GM23338 (cell line): ENCODE measurements around the gene RO60. TPM values are rescaled to one million over a fixed set of nuclear protein-coding genes. Genes with fewer than 3 reads are reported as not detected.

Experiments used
- ATAC-seq: fragments of 200-7000 bp; cut with Tn5 transposase; 3 replicates; pipeline ENCODE4 v1.9.1; 2020
- DNase-seq: peaks from one replicate; pipeline ENCODE4 v3.0.0-alpha.2; 2015; ENCODE audit warnings: low spot score
- H2AFZ ChIP-seq: fragments of 200-600 bp; sonication (generic); 2 replicates; pipeline ENCODE4 v1.8.0; 2016; ENCODE audit warnings: antibody characterized with exemption, mild to moderate bottlenecking, moderate library complexity
- H3F3A ChIP-seq: fragments of 200-600 bp; sonication (generic); replicated peaks from 2 replicates; pipeline ENCODE4 v1.8.0; 2017; ENCODE audit warnings: antibody characterized with exemption, mixed run types, low read depth
- H3K27ac ChIP-seq: fragments of 200-600 bp; sonication (generic); 2 replicates; pipeline ENCODE4 v1.6.1; 2016; ENCODE audit warnings: low read depth
- H3K27me3 ChIP-seq: fragments of 200-600 bp; sonication (generic); 2 replicates; pipeline ENCODE4 v1.8.0; 2016; ENCODE audit warnings: mild to moderate bottlenecking, mixed run types, moderate library complexity; ENCODE audit not compliant: insufficient read depth
- H3K36me3 ChIP-seq: fragments of 200-600 bp; sonication (generic); 2 replicates; pipeline ENCODE4 v1.8.0; 2016; ENCODE audit warnings: mild to moderate bottlenecking; ENCODE audit not compliant: insufficient read depth
- H3K4me1 ChIP-seq: fragments of 200-600 bp; sonication (generic); 2 replicates; pipeline ENCODE4 v1.8.0; 2016; ENCODE audit warnings: mild to moderate bottlenecking, moderate library complexity; ENCODE audit not compliant: insufficient read depth
- H3K4me2 ChIP-seq: fragments of 200-600 bp; sonication (generic); 2 replicates; pipeline ENCODE4 v1.7.1; 2017; ENCODE audit warnings: mixed run types
- H3K4me3 ChIP-seq: fragments of 200-600 bp; sonication (generic); 2 replicates; pipeline ENCODE4 v1.6.1; 2016; ENCODE audit warnings: mixed run types
- H3K79me2 ChIP-seq: fragments of 200-600 bp; sonication (generic); replicated peaks from 2 replicates; pipeline ENCODE4 v1.8.0; 2017; ENCODE audit warnings: mild to moderate bottlenecking; ENCODE audit not compliant: insufficient read depth
- H3K9me2 ChIP-seq: fragments of 200-600 bp; sonication (generic); 2 replicates; pipeline ENCODE4 v1.8.0; 2017; ENCODE audit not compliant: insufficient read depth
- H4K20me1 ChIP-seq: fragments of 200-600 bp; sonication (generic); replicated peaks from 2 replicates; pipeline ENCODE4 v1.8.0; 2017; ENCODE audit warnings: mild to moderate bottlenecking; ENCODE audit not compliant: insufficient read depth
- H3K27ac Mint-ChIP-seq: 2 replicates; pipeline ENCODE4 v1.8.0; 2020; ENCODE audit warnings: inconsistent platforms, mild to moderate bottlenecking, moderate library complexity, mixed read lengths
- H3K27me3 Mint-ChIP-seq: 3 replicates; pipeline ENCODE4 v1.8.0; 2022; ENCODE audit warnings: low read depth, mild to moderate bottlenecking, moderate library complexity, mixed read lengths, inconsistent platforms; ENCODE audit not compliant: insufficient read depth, poor library complexity
- H3K36me3 Mint-ChIP-seq: 3 replicates; pipeline ENCODE4 v1.8.0; 2021; ENCODE audit warnings: low read depth, mild to moderate bottlenecking, inconsistent platforms, moderate library complexity, mixed read lengths
- H3K4me1 Mint-ChIP-seq: 3 replicates; pipeline ENCODE4 v1.8.0; 2020; ENCODE audit warnings: mild to moderate bottlenecking, inconsistent platforms, mixed read lengths
- H3K4me3 Mint-ChIP-seq: 3 replicates; pipeline ENCODE4 v1.8.0; 2021; ENCODE audit warnings: moderate library complexity, mild to moderate bottlenecking, inconsistent platforms, mixed read lengths
- H3K9me3 Mint-ChIP-seq: 3 replicates; pipeline ENCODE4 v1.8.0; 2020; ENCODE audit warnings: moderate library complexity, mild to moderate bottlenecking, inconsistent platforms, mixed read lengths
- CREB1 ChIP-seq: fragments of 250-450 bp; sonication (Bioruptor Pico); IDR thresholded peaks from 2 replicates; pipeline ENCODE4 v1.5.0; 2020; ENCODE audit warnings: low read depth, mild to moderate bottlenecking, moderate library complexity
- CTCF ChIP-seq, 2 experiments: fragments of 200-600 bp in 1 of 2; sonication (generic) in 1 of 2; conservative IDR thresholded peaks; 2 replicates each; pipeline versions ENCODE4 v1.5.1 to v1.6.1; 2016 to 2017; ENCODE audit warnings: antibody characterized with exemption in 2 of 2, low read depth in 2 of 2, mild to moderate bottlenecking in 2 of 2, moderate library complexity in 1 of 2
- ETS1 ChIP-seq: IDR thresholded peaks from 2 replicates; pipeline ENCODE4 v1.6.1; 2016; ENCODE audit warnings: antibody characterized with exemption
- EZH2 ChIP-seq: fragments of 200-600 bp; sonication (generic); IDR thresholded peaks from one replicate; pipeline ENCODE4 v1.8.0; 2017; ENCODE audit warnings: antibody characterized with exemption, mild to moderate bottlenecking, low read depth; ENCODE audit not compliant: unreplicated experiment
- EZH2phosphoT487 ChIP-seq: fragments of 200-600 bp; sonication (generic); IDR thresholded peaks from one replicate; pipeline ENCODE4 v1.8.1; 2018; ENCODE audit warnings: antibody characterized with exemption; ENCODE audit not compliant: unreplicated experiment
- JUNB ChIP-seq: IDR thresholded peaks from one replicate; pipeline ENCODE4 v1.6.1; 2016; ENCODE audit warnings: antibody characterized with exemption; ENCODE audit not compliant: unreplicated experiment
- NANOG ChIP-seq: IDR thresholded peaks from 2 replicates; pipeline ENCODE4 v1.6.1; 2016; ENCODE audit warnings: antibody characterized with exemption, borderline replicate concordance
- POLR2AphosphoS5 ChIP-seq: IDR thresholded peaks from 2 replicates; pipeline ENCODE4 v1.6.1; 2016; ENCODE audit warnings: antibody characterized with exemption, low read depth
- REST ChIP-seq: IDR thresholded peaks from one replicate; pipeline ENCODE4 v1.6.1; 2018; ENCODE audit warnings: antibody characterized with exemption; ENCODE audit not compliant: unreplicated experiment
- STAT1 ChIP-seq: IDR thresholded peaks from one replicate; pipeline ENCODE4 v1.6.1; 2016; ENCODE audit warnings: antibody characterized with exemption; ENCODE audit not compliant: unreplicated experiment
- ZNF114 ChIP-seq: fragments of 250-450 bp; sonication (Bioruptor Pico); IDR thresholded peaks from 2 replicates; pipeline ENCODE4 v1.5.0; 2020; ENCODE audit warnings: mild to moderate bottlenecking, moderate library complexity
- ZNF331 ChIP-seq: fragments of 250-450 bp; sonication (Bioruptor Pico); IDR thresholded peaks from 2 replicates; pipeline ENCODE4 v1.5.0; 2020; ENCODE audit warnings: low read depth, mild to moderate bottlenecking, moderate library complexity
- polyA plus RNA-seq: library from polyadenylated mRNA; unstranded; fragments of >200 nt; fragmentation: Nextera tagmentation; extraction: Ambion mirVana; gene quantifications from 2 replicates; pipeline ENCODE4 v1.2.1, GENCODE V29; 2016
- total RNA-seq: library from RNA; depleted of rRNA; stranded (reverse); fragments of >200 nt; shearing (Covaris generic); gene quantifications from 2 replicates; pipeline ENCODE4 v1.2.3, GENCODE V29; 2014
- TF ChIP-seq, protein P1 (sequence below): fragments of 250-450 bp; sonication (Bioruptor Pico); IDR thresholded peaks from 2 replicates; pipeline ENCODE4 v1.5.0; 2020; ENCODE audit warnings: mild to moderate bottlenecking, moderate library complexity

Gene RO60
- total and polyA plus RNA-seq, 2 experiments from 2014 or later, result 103 to 130 TPM

DNA sequence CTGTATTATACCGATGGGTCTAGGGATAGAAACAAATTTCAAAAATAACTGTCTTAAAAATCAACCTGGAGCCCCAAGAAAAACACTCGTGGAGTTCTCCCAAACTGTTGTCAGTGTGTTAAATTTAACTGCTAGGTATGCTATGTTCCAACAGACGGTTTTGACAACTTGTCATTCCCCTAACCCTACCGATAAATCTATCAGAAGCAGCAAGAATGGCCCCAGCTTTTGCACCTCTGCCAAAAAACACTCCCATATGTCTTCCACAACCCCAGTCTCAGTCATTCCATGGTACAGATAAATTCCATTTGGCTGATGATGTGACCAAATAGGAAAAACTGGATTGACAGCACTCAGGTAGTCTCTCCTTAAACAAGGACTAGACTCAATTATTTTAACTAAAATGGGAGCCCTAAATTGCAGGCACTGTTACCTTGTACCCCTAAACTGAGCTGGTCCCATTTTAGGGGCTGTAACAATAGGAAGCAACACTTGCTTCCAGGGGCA lies 5.2 kb upstream of the RO60 start:
- H4K20me1 ChIP-seq, result 0 out of 2 replicates have a peak, but pooled peaks cover 8% of the 10 kb centered on the region
- H3K4me1 Mint-ChIP-seq, result peaks cover 11% of the 10 kb centered on the region
- no peaks in the 10 kb centered on the region for H3K9me2 ChIP-seq
- peaks cover 12% of the 10 kb centered on the region for H3K36me3 Mint-ChIP-seq
- H3K27me3 ChIP-seq, result no peaks in the 10 kb centered on the region
- no peaks in the 10 kb centered on the region for H3K36me3 ChIP-seq
- no peak overlapping the region for H2AFZ ChIP-seq
- no peak overlapping the region for H3K27ac Mint-ChIP-seq
- no peak overlapping the region for H3K4me3 ChIP-seq
- TF ChIP-seq POLR2AphosphoS5, result no peak
- TF ChIP-seq CREB1 (CRISPR knock-in tag), result no peak
- no peak for TF ChIP-seq EZH2
- TF ChIP-seq NANOG, result no peak
- TF ChIP-seq, protein P1, sequence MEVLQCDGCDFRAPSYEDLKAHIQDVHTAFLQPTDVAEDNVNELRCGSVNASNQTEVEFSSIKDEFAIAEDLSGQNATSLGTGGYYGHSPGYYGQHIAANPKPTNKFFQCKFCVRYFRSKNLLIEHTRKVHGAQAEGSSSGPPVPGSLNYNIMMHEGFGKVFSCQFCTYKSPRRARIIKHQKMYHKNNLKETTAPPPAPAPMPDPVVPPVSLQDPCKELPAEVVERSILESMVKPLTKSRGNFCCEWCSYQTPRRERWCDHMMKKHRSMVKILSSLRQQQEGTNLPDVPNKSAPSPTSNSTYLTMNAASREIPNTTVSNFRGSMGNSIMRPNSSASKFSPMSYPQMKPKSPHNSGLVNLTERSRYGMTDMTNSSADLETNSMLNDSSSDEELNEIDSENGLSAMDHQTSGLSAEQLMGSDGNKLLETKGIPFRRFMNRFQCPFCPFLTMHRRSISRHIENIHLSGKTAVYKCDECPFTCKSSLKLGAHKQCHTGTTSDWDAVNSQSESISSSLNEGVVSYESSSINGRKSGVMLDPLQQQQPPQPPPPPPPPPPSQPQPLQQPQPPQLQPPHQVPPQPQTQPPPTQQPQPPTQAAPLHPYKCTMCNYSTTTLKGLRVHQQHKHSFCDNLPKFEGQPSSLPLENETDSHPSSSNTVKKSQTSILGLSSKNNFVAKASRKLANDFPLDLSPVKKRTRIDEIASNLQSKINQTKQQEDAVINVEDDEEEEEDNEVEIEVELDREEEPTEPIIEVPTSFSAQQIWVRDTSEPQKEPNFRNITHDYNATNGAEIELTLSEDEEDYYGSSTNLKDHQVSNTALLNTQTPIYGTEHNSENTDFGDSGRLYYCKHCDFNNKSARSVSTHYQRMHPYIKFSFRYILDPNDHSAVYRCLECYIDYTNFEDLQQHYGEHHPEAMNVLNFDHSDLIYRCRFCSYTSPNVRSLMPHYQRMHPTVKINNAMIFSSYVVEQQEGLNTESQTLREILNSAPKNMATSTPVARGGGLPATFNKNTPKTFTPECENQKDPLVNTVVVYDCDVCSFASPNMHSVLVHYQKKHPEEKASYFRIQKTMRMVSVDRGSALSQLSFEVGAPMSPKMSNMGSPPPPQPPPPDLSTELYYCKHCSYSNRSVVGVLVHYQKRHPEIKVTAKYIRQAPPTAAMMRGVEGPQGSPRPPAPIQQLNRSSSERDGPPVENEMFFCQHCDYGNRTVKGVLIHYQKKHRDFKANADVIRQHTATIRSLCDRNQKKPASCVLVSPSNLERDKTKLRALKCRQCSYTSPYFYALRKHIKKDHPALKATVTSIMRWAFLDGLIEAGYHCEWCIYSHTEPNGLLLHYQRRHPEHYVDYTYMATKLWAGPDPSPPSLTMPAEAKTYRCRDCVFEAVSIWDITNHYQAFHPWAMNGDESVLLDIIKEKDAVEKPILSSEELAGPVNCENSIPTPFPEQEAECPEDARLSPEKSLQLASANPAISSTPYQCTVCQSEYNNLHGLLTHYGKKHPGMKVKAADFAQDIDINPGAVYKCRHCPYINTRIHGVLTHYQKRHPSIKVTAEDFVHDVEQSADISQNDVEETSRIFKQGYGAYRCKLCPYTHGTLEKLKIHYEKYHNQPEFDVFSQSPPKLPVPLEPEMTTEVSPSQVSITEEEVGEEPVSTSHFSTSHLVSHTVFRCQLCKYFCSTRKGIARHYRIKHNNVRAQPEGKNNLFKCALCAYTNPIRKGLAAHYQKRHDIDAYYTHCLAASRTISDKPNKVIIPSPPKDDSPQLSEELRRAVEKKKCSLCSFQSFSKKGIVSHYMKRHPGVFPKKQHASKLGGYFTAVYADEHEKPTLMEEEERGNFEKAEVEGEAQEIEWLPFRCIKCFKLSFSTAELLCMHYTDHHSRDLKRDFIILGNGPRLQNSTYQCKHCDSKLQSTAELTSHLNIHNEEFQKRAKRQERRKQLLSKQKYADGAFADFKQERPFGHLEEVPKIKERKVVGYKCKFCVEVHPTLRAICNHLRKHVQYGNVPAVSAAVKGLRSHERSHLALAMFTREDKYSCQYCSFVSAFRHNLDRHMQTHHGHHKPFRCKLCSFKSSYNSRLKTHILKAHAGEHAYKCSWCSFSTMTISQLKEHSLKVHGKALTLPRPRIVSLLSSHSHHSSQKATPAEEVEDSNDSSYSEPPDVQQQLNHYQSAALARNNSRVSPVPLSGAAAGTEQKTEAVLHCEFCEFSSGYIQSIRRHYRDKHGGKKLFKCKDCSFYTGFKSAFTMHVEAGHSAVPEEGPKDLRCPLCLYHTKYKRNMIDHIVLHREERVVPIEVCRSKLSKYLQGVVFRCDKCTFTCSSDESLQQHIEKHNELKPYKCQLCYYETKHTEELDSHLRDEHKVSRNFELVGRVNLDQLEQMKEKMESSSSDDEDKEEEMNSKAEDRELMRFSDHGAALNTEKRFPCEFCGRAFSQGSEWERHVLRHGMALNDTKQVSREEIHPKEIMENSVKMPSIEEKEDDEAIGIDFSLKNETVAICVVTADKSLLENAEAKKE (CRISPR knock-in tag), result no peak
- TF ChIP-seq REST, result no peak
- TF ChIP-seq STAT1, result no peak
- no peak for TF ChIP-seq JUNB
- TF ChIP-seq ETS1, result no peak
- TF ChIP-seq ZNF114, result no peak
- TF ChIP-seq ZNF331, result no peak
- no peak for TF ChIP-seq CTCF (conservative IDR thresholded peaks at IDR 0.05; ENCODE audit: low read depth in 2 of 2)
- no peak for TF ChIP-seq EZH2phosphoT487
- H3K79me2 ChIP-seq, result peaks cover 72% of the 10 kb centered on the region
- DNase-seq, result no peak
- no peak overlapping the region for H3K4me2 ChIP-seq
- no peak for ATAC-seq
- H3F3A ChIP-seq, result no peaks in the 10 kb centered on the region
- H3K4me1 ChIP-seq, result peaks cover 7% of the 10 kb centered on the region; the same call in 1 of the 2 replicates
- peaks cover 8% of the 10 kb centered on the region for H3K27me3 Mint-ChIP-seq
- H3K4me3 Mint-ChIP-seq, result no peak overlapping the region
- no peaks in the 10 kb centered on the region; the same call in 2 of the 3 replicates for H3K9me3 Mint-ChIP-seq
- H3K27ac ChIP-seq, result no peak overlapping the region
